Vagina (tissue), 2 donors: Measurements from ENCODE around the gene CLPSL2.

Experiments
- POLR2A ChIP-seq, 2 donors: fragments of 450-650 bp; IDR thresholded peaks; one replicate each; pipeline ENCODE4 v1.6.1; 2017; ENCODE audit warnings: antibody characterized with exemption in 2 of 2, mild to moderate bottlenecking in 2 of 2, moderate library complexity in 2 of 2
- TF ChIP-seq, protein P1 (sequence below), 3 experiments: fragments of 450-650 bp in 2 of 3; fragments of 200-600 bp in 1 of 3; sonication (generic) in 1 of 3; IDR thresholded peaks; one replicate each; pipeline ENCODE4 v1.5.1; 2017 to 2019; ENCODE audit warnings: antibody characterized with exemption in 3 of 3, mild to moderate bottlenecking in 2 of 3, moderate library complexity in 2 of 3

DNA sequence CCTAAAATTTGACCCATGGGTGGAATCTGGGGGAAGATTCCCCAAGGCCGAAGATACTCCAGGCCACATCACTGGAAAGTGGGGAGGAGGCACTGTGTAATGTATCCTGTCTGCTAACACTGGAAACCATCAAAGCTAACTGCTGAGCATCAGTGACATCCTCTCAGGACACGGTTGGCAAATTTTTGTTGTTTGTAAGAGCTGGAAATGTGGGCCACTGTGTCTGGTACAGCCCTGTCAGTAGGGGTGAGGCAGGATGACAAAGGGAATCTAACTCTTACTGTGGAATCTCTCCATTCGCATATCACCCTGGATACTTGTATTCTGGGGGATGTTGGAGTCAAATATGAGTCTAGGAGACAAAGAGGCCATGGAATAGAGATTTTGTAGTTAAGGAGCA, 17.0 kb upstream of the CLPSL2 start:
- TF ChIP-seq POLR2A (IDR thresholded peaks at IDR 0.05): no peak
- TF ChIP-seq, protein P1, sequence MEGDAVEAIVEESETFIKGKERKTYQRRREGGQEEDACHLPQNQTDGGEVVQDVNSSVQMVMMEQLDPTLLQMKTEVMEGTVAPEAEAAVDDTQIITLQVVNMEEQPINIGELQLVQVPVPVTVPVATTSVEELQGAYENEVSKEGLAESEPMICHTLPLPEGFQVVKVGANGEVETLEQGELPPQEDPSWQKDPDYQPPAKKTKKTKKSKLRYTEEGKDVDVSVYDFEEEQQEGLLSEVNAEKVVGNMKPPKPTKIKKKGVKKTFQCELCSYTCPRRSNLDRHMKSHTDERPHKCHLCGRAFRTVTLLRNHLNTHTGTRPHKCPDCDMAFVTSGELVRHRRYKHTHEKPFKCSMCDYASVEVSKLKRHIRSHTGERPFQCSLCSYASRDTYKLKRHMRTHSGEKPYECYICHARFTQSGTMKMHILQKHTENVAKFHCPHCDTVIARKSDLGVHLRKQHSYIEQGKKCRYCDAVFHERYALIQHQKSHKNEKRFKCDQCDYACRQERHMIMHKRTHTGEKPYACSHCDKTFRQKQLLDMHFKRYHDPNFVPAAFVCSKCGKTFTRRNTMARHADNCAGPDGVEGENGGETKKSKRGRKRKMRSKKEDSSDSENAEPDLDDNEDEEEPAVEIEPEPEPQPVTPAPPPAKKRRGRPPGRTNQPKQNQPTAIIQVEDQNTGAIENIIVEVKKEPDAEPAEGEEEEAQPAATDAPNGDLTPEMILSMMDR (IDR thresholded peaks at IDR 0.05): no peak
